GM23338 (cell line): Measurements from ENCODE around the gene FOXP1. TPM values are rescaled to one million over a fixed set of nuclear protein-coding genes. Genes with fewer than 3 reads are reported as not detected.

Experiments
- ATAC-seq: fragments of 200-7000 bp; cut with Tn5 transposase; 3 replicates; pipeline ENCODE4 v1.9.1; 2020
- DNase-seq: peaks from one replicate; pipeline ENCODE4 v3.0.0-alpha.2; 2015; ENCODE audit warnings: low spot score
- H2AFZ ChIP-seq: fragments of 200-600 bp; sonication (generic); 2 replicates; pipeline ENCODE4 v1.8.0; 2016; ENCODE audit warnings: antibody characterized with exemption, mild to moderate bottlenecking, moderate library complexity
- H3F3A ChIP-seq: fragments of 200-600 bp; sonication (generic); replicated peaks from 2 replicates; pipeline ENCODE4 v1.8.0; 2017; ENCODE audit warnings: antibody characterized with exemption, mixed run types, low read depth
- H3K27ac ChIP-seq: fragments of 200-600 bp; sonication (generic); 2 replicates; pipeline ENCODE4 v1.6.1; 2016; ENCODE audit warnings: low read depth
- H3K27me3 ChIP-seq: fragments of 200-600 bp; sonication (generic); 2 replicates; pipeline ENCODE4 v1.8.0; 2016; ENCODE audit warnings: mild to moderate bottlenecking, mixed run types, moderate library complexity; ENCODE audit not compliant: insufficient read depth
- H3K36me3 ChIP-seq: fragments of 200-600 bp; sonication (generic); 2 replicates; pipeline ENCODE4 v1.8.0; 2016; ENCODE audit warnings: mild to moderate bottlenecking; ENCODE audit not compliant: insufficient read depth
- H3K4me1 ChIP-seq: fragments of 200-600 bp; sonication (generic); 2 replicates; pipeline ENCODE4 v1.8.0; 2016; ENCODE audit warnings: mild to moderate bottlenecking, moderate library complexity; ENCODE audit not compliant: insufficient read depth
- H3K4me2 ChIP-seq: fragments of 200-600 bp; sonication (generic); 2 replicates; pipeline ENCODE4 v1.7.1; 2017; ENCODE audit warnings: mixed run types
- H3K4me3 ChIP-seq: fragments of 200-600 bp; sonication (generic); 2 replicates; pipeline ENCODE4 v1.6.1; 2016; ENCODE audit warnings: mixed run types
- H3K79me2 ChIP-seq: fragments of 200-600 bp; sonication (generic); replicated peaks from 2 replicates; pipeline ENCODE4 v1.8.0; 2017; ENCODE audit warnings: mild to moderate bottlenecking; ENCODE audit not compliant: insufficient read depth
- H3K9me2 ChIP-seq: fragments of 200-600 bp; sonication (generic); 2 replicates; pipeline ENCODE4 v1.8.0; 2017; ENCODE audit not compliant: insufficient read depth
- H4K20me1 ChIP-seq: fragments of 200-600 bp; sonication (generic); replicated peaks from 2 replicates; pipeline ENCODE4 v1.8.0; 2017; ENCODE audit warnings: mild to moderate bottlenecking; ENCODE audit not compliant: insufficient read depth
- H3K27ac Mint-ChIP-seq: 2 replicates; pipeline ENCODE4 v1.8.0; 2020; ENCODE audit warnings: inconsistent platforms, mild to moderate bottlenecking, moderate library complexity, mixed read lengths
- H3K27me3 Mint-ChIP-seq: 3 replicates; pipeline ENCODE4 v1.8.0; 2022; ENCODE audit warnings: low read depth, mild to moderate bottlenecking, moderate library complexity, mixed read lengths, inconsistent platforms; ENCODE audit not compliant: insufficient read depth, poor library complexity
- H3K36me3 Mint-ChIP-seq: 3 replicates; pipeline ENCODE4 v1.8.0; 2021; ENCODE audit warnings: low read depth, mild to moderate bottlenecking, inconsistent platforms, moderate library complexity, mixed read lengths
- H3K4me1 Mint-ChIP-seq: 3 replicates; pipeline ENCODE4 v1.8.0; 2020; ENCODE audit warnings: mild to moderate bottlenecking, inconsistent platforms, mixed read lengths
- H3K4me3 Mint-ChIP-seq: 3 replicates; pipeline ENCODE4 v1.8.0; 2021; ENCODE audit warnings: moderate library complexity, mild to moderate bottlenecking, inconsistent platforms, mixed read lengths
- H3K9me3 Mint-ChIP-seq: 3 replicates; pipeline ENCODE4 v1.8.0; 2020; ENCODE audit warnings: moderate library complexity, mild to moderate bottlenecking, inconsistent platforms, mixed read lengths
- CREB1 ChIP-seq: fragments of 250-450 bp; sonication (Bioruptor Pico); IDR thresholded peaks from 2 replicates; pipeline ENCODE4 v1.5.0; 2020; ENCODE audit warnings: low read depth, mild to moderate bottlenecking, moderate library complexity
- EZH2 ChIP-seq: fragments of 200-600 bp; sonication (generic); IDR thresholded peaks from one replicate; pipeline ENCODE4 v1.8.0; 2017; ENCODE audit warnings: antibody characterized with exemption, mild to moderate bottlenecking, low read depth; ENCODE audit not compliant: unreplicated experiment
- JUNB ChIP-seq: IDR thresholded peaks from one replicate; pipeline ENCODE4 v1.6.1; 2016; ENCODE audit warnings: antibody characterized with exemption; ENCODE audit not compliant: unreplicated experiment
- NANOG ChIP-seq: IDR thresholded peaks from 2 replicates; pipeline ENCODE4 v1.6.1; 2016; ENCODE audit warnings: antibody characterized with exemption, borderline replicate concordance
- POLR2AphosphoS5 ChIP-seq: IDR thresholded peaks from 2 replicates; pipeline ENCODE4 v1.6.1; 2016; ENCODE audit warnings: antibody characterized with exemption, low read depth
- ZNF114 ChIP-seq: fragments of 250-450 bp; sonication (Bioruptor Pico); IDR thresholded peaks from 2 replicates; pipeline ENCODE4 v1.5.0; 2020; ENCODE audit warnings: mild to moderate bottlenecking, moderate library complexity
- ZNF331 ChIP-seq: fragments of 250-450 bp; sonication (Bioruptor Pico); IDR thresholded peaks from 2 replicates; pipeline ENCODE4 v1.5.0; 2020; ENCODE audit warnings: low read depth, mild to moderate bottlenecking, moderate library complexity
- polyA plus RNA-seq: library from polyadenylated mRNA; unstranded; fragments of >200 nt; fragmentation: Nextera tagmentation; extraction: Ambion mirVana; gene quantifications from 2 replicates; pipeline ENCODE4 v1.2.1, GENCODE V29; 2016
- total RNA-seq: library from RNA; depleted of rRNA; stranded (reverse); fragments of >200 nt; shearing (Covaris generic); gene quantifications from 2 replicates; pipeline ENCODE4 v1.2.3, GENCODE V29; 2014
- TF ChIP-seq, protein P1 (sequence below): fragments of 250-450 bp; sonication (Bioruptor Pico); IDR thresholded peaks from 2 replicates; pipeline ENCODE4 v1.5.0; 2020; ENCODE audit warnings: mild to moderate bottlenecking, moderate library complexity
- TF ChIP-seq, protein P2 (sequence below): IDR thresholded peaks from 2 replicates; pipeline ENCODE4 v1.6.1; 2016; ENCODE audit warnings: antibody characterized with exemption
- TF ChIP-seq, protein P3 (sequence below): IDR thresholded peaks from one replicate; pipeline ENCODE4 v1.6.1; 2018; ENCODE audit warnings: antibody characterized with exemption; ENCODE audit not compliant: unreplicated experiment

FOXP1 gene
- total and polyA plus RNA-seq, 2 experiments from 2014 or later = 32.9 to 35.5 TPM

DNA sequence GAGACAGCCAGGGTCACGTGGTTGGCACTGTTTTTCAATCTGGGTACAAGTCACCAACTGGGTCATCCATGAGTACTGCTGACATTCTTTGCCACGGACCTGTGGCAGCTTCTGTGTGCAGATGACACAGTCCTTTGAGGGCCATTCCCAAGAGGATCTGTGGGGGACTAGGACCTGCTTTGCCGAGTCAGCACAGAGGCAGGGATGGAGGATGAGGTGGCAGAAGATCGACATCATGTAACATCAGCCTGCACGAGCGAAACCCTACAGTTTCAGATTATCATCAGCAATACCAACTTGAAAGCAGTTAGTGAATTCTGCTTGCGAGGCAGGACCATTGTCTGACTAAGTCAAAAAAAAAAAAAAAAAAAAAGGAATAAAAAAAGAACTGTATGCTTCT lies 227.7 kb downstream of the FOXP1 start (continued):
- TF ChIP-seq, protein P1, sequence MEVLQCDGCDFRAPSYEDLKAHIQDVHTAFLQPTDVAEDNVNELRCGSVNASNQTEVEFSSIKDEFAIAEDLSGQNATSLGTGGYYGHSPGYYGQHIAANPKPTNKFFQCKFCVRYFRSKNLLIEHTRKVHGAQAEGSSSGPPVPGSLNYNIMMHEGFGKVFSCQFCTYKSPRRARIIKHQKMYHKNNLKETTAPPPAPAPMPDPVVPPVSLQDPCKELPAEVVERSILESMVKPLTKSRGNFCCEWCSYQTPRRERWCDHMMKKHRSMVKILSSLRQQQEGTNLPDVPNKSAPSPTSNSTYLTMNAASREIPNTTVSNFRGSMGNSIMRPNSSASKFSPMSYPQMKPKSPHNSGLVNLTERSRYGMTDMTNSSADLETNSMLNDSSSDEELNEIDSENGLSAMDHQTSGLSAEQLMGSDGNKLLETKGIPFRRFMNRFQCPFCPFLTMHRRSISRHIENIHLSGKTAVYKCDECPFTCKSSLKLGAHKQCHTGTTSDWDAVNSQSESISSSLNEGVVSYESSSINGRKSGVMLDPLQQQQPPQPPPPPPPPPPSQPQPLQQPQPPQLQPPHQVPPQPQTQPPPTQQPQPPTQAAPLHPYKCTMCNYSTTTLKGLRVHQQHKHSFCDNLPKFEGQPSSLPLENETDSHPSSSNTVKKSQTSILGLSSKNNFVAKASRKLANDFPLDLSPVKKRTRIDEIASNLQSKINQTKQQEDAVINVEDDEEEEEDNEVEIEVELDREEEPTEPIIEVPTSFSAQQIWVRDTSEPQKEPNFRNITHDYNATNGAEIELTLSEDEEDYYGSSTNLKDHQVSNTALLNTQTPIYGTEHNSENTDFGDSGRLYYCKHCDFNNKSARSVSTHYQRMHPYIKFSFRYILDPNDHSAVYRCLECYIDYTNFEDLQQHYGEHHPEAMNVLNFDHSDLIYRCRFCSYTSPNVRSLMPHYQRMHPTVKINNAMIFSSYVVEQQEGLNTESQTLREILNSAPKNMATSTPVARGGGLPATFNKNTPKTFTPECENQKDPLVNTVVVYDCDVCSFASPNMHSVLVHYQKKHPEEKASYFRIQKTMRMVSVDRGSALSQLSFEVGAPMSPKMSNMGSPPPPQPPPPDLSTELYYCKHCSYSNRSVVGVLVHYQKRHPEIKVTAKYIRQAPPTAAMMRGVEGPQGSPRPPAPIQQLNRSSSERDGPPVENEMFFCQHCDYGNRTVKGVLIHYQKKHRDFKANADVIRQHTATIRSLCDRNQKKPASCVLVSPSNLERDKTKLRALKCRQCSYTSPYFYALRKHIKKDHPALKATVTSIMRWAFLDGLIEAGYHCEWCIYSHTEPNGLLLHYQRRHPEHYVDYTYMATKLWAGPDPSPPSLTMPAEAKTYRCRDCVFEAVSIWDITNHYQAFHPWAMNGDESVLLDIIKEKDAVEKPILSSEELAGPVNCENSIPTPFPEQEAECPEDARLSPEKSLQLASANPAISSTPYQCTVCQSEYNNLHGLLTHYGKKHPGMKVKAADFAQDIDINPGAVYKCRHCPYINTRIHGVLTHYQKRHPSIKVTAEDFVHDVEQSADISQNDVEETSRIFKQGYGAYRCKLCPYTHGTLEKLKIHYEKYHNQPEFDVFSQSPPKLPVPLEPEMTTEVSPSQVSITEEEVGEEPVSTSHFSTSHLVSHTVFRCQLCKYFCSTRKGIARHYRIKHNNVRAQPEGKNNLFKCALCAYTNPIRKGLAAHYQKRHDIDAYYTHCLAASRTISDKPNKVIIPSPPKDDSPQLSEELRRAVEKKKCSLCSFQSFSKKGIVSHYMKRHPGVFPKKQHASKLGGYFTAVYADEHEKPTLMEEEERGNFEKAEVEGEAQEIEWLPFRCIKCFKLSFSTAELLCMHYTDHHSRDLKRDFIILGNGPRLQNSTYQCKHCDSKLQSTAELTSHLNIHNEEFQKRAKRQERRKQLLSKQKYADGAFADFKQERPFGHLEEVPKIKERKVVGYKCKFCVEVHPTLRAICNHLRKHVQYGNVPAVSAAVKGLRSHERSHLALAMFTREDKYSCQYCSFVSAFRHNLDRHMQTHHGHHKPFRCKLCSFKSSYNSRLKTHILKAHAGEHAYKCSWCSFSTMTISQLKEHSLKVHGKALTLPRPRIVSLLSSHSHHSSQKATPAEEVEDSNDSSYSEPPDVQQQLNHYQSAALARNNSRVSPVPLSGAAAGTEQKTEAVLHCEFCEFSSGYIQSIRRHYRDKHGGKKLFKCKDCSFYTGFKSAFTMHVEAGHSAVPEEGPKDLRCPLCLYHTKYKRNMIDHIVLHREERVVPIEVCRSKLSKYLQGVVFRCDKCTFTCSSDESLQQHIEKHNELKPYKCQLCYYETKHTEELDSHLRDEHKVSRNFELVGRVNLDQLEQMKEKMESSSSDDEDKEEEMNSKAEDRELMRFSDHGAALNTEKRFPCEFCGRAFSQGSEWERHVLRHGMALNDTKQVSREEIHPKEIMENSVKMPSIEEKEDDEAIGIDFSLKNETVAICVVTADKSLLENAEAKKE = no peak
- no peak for TF ChIP-seq ZNF114 (CRISPR knock-in tag)
- no peak for TF ChIP-seq POLR2AphosphoS5

DNA sequence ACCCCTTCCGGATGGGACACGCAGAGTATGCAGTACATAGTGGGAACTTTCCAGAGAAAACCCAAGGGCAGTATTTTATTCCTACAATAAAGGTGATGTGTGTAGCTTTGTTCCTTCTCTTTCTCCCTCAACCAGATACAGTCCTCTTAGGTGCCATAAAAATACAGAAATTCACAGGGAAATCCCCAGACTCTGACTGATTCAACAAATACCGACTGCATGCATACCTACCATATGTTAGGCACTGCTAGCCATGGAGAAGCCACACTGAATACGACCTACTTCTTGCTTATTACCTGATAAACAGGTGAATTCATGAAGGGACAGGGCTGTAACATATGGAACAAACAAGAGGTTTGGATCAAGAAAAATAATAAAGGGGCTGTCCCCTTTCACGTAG lies 228.5 kb downstream of the FOXP1 start:
- Histone ChIP-seq H3K27ac (no peak overlapping the region), H3K27me3 (no peaks in the 10 kb centered on the region), H4K20me1 (no peaks in the 10 kb centered on the region), H3K4me1 (no peaks in the 10 kb centered on the region), H3K9me2 (no peaks in the 10 kb centered on the region), H3F3A (no peaks in the 10 kb centered on the region), H3K36me3 (no peaks in the 10 kb centered on the region), H2AFZ (no peak overlapping the region), H3K4me2 (no peak overlapping the region), H3K4me3 (no peak overlapping the region), H3K79me2 (no peaks in the 10 kb centered on the region)
- Mint-ChIP-seq H3K27ac (no peak overlapping the region), H3K4me3 (no peak overlapping the region), H3K36me3 (no peaks in the 10 kb centered on the region), H3K27me3 (peaks cover 4% of the 10 kb centered on the region), H3K4me1 (no peaks in the 10 kb centered on the region), H3K9me3 (no peaks in the 10 kb centered on the region)
- TF ChIP-seq NANOG (no peak), JUNB (no peak), CREB1 (CRISPR knock-in tag) (no peak), ZNF331 (no peak), EZH2 (no peak)
- TF ChIP-seq, protein P2, sequence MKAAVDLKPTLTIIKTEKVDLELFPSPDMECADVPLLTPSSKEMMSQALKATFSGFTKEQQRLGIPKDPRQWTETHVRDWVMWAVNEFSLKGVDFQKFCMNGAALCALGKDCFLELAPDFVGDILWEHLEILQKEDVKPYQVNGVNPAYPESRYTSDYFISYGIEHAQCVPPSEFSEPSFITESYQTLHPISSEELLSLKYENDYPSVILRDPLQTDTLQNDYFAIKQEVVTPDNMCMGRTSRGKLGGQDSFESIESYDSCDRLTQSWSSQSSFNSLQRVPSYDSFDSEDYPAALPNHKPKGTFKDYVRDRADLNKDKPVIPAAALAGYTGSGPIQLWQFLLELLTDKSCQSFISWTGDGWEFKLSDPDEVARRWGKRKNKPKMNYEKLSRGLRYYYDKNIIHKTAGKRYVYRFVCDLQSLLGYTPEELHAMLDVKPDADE = no peak
- TF ChIP-seq, protein P3, sequence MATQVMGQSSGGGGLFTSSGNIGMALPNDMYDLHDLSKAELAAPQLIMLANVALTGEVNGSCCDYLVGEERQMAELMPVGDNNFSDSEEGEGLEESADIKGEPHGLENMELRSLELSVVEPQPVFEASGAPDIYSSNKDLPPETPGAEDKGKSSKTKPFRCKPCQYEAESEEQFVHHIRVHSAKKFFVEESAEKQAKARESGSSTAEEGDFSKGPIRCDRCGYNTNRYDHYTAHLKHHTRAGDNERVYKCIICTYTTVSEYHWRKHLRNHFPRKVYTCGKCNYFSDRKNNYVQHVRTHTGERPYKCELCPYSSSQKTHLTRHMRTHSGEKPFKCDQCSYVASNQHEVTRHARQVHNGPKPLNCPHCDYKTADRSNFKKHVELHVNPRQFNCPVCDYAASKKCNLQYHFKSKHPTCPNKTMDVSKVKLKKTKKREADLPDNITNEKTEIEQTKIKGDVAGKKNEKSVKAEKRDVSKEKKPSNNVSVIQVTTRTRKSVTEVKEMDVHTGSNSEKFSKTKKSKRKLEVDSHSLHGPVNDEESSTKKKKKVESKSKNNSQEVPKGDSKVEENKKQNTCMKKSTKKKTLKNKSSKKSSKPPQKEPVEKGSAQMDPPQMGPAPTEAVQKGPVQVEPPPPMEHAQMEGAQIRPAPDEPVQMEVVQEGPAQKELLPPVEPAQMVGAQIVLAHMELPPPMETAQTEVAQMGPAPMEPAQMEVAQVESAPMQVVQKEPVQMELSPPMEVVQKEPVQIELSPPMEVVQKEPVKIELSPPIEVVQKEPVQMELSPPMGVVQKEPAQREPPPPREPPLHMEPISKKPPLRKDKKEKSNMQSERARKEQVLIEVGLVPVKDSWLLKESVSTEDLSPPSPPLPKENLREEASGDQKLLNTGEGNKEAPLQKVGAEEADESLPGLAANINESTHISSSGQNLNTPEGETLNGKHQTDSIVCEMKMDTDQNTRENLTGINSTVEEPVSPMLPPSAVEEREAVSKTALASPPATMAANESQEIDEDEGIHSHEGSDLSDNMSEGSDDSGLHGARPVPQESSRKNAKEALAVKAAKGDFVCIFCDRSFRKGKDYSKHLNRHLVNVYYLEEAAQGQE = no peak
- ATAC-seq (no peak), DNase-seq (no peak)
